ENCODE data around the gene HES7.

GRCh38 chr17:8150194-8151119 is 26.6 kb upstream of the HES7 start:
- no peak for TF ChIP-seq CTCF (IDR thresholded peaks at IDR 0.05)
- TF ChIP-seq POLR2A (IDR thresholded peaks at IDR 0.05), result no peak
